ENCODE results near the gene FDX1. TPM values are rescaled to one million over a fixed set of nuclear protein-coding genes. Genes with fewer than 3 reads are reported as not detected.

FDX1 gene
- polyA plus RNA-seq, 1 donor from 2014 or later = 14.3 TPM

- no peaks in the 10 kb centered on the region for H3F3A ChIP-seq (ENCODE audit: insufficient read depth, low read length, poor library complexity, severe bottlenecking)
- no peaks in the 10 kb centered on the region for H3K79me2 ChIP-seq (replicated peaks; ENCODE audit: insufficient read depth, low read length)
- H3K27ac ChIP-seq (ENCODE audit: low read length) = no peak overlapping the region
- H3K9me2 ChIP-seq (ENCODE audit: insufficient read depth, low read length) = no peaks in the 10 kb centered on the region
- H3K4me2 ChIP-seq (ENCODE audit: low read length) = no peak overlapping the region
- TF ChIP-seq EZH2 (IDR thresholded peaks at IDR 0.05; ENCODE audit: borderline replicate concordance, insufficient read depth, low read length, poor library complexity, severe bottlenecking) (no peak), SMC3 (conservative IDR thresholded peaks at IDR 0.05; ENCODE audit: poor library complexity) (no peak), POLR2AphosphoS5 (IDR thresholded peaks at IDR 0.05) (no peak), TAF1 (IDR thresholded peaks at IDR 0.05; ENCODE audit: low read depth) (no peak), RAD21 (conservative IDR thresholded peaks at IDR 0.05) (no peak), CTCF (IDR thresholded peaks at IDR 0.05; ENCODE audit: poor library complexity, severe bottlenecking) (no peak), REST (IDR thresholded peaks at IDR 0.05; ENCODE audit: borderline replicate concordance) (no peak), EP300 (conservative IDR thresholded peaks at IDR 0.05; ENCODE audit: poor library complexity, severe bottlenecking) (no peak)
- H3K9ac ChIP-seq (ENCODE audit: low read length) = no peak overlapping the region
- H3K27me3 ChIP-seq (ENCODE audit: insufficient read depth, low read depth, low read length) = no peaks in the 10 kb centered on the region
- no peak overlapping the region for H3K4me3 ChIP-seq (ENCODE audit: low read length)
- no peaks in the 10 kb centered on the region for H3K36me3 ChIP-seq (ENCODE audit: insufficient read depth, low read length)
- H3K9me3 ChIP-seq (ENCODE audit: low read length) = no peaks in the 10 kb centered on the region
- H4K20me1 ChIP-seq (ENCODE audit: insufficient read depth) = no peaks in the 10 kb centered on the region
- H2AFZ ChIP-seq (ENCODE audit: low read depth, low read length) = no peak overlapping the region
Measured at GRCh38 chr11:110468121-110468520, 38.4 kb downstream of the FDX1 start.

- TF ChIP-seq SMC3 (conservative IDR thresholded peaks at IDR 0.05; ENCODE audit: poor library complexity) = no peak
- no peak for TF ChIP-seq REST (IDR thresholded peaks at IDR 0.05; ENCODE audit: borderline replicate concordance)
- no peak for TF ChIP-seq CTCF (IDR thresholded peaks at IDR 0.05; ENCODE audit: poor library complexity, severe bottlenecking)
- no peak for TF ChIP-seq MXI1 (conservative IDR thresholded peaks at IDR 0.05; ENCODE audit: poor library complexity, severe bottlenecking)
- TF ChIP-seq EP300 (conservative IDR thresholded peaks at IDR 0.05; ENCODE audit: poor library complexity, severe bottlenecking) = no peak
- TF ChIP-seq RAD21 (conservative IDR thresholded peaks at IDR 0.05) = no peak
- no peak for TF ChIP-seq TAF1 (IDR thresholded peaks at IDR 0.05; ENCODE audit: low read depth)
- no peak for TF ChIP-seq EZH2 (IDR thresholded peaks at IDR 0.05; ENCODE audit: borderline replicate concordance, insufficient read depth, low read length, poor library complexity, severe bottlenecking)
- TF ChIP-seq POLR2AphosphoS5 (IDR thresholded peaks at IDR 0.05) = no peak
Measured at GRCh38 chr11:110469127-110469526, 39.4 kb downstream of the FDX1 start.

More at GRCh38 chr11:110469127-110469526, 39.4 kb downstream of the FDX1 start:
- Histone ChIP-seq H3K9ac (ENCODE audit: low read length) (no peak overlapping the region), H3K9me3 (ENCODE audit: low read length) (no peaks in the 10 kb centered on the region), H3K27me3 (ENCODE audit: insufficient read depth, low read depth, low read length) (no peaks in the 10 kb centered on the region), H3K9me2 (ENCODE audit: insufficient read depth, low read length) (no peaks in the 10 kb centered on the region), H3F3A (ENCODE audit: insufficient read depth, low read length, poor library complexity, severe bottlenecking) (no peaks in the 10 kb centered on the region), H2AFZ (ENCODE audit: low read depth, low read length) (no peak overlapping the region), H3K27ac (ENCODE audit: low read length) (no peak overlapping the region), H3K4me2 (ENCODE audit: low read length) (no peak overlapping the region), H4K20me1 (ENCODE audit: insufficient read depth) (no peaks in the 10 kb centered on the region), H3K4me3 (ENCODE audit: low read length) (no peak overlapping the region), H3K36me3 (ENCODE audit: insufficient read depth, low read length) (no peaks in the 10 kb centered on the region), H3K79me2 (replicated peaks; ENCODE audit: insufficient read depth, low read length) (no peaks in the 10 kb centered on the region)

Data from neural cell (in vitro differentiated cells).